ENCODE measurements around the gene FITM1.
A peak's percentile ranks its signal among the peaks of the same experiment; 100 is the strongest.

The FITM1 gene

DNA sequence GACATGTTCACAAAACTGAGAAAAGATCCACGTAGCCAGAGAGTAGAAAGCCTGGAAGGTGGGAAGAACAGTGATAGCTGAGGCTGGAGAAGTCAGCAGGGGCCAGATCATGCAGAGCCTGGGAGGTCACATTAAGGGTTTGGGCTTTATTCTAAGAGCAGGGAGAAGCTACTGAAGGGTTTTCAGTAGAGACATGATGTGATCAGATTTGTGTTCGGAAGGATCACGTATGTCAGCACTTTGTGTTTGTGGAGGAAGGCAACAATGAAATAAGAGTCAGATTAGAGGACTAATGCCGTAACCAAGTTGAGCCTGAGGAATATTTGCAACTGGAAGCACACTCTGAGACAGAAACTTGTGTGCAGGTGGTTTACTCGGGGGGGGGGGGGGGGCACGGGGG is 40.6 kb upstream of the FITM1 start:
- Histone ChIP-seq H3K27ac (ENCODE audit: low read depth, low read length) (no peak overlapping the region), H3K27me3 (ENCODE audit: control insufficient read depth in 1 of 2, insufficient read depth in 2 of 2, low read length in 2 of 2) (no peaks in the 10 kb centered on the region), H3K9me3 (ENCODE audit: control insufficient read depth in 1 of 2, low read length in 2 of 2) (no peaks in the 10 kb centered on the region), H3K4me1 (ENCODE audit: control insufficient read depth in 1 of 2, insufficient read depth in 2 of 2, low read length in 2 of 2) (peaks cover 26 to 31% of the 10 kb centered on the region in 2 donors), H3K4me3 (ENCODE audit: low read depth in 1 of 2, low read length in 2 of 2) (no peak overlapping the region), H3K9ac (ENCODE audit: low read depth in 1 of 2, low read length in 2 of 2) (no peak overlapping the region), H3K36me3 (ENCODE audit: control insufficient read depth in 1 of 2, insufficient read depth in 2 of 2, low read length in 2 of 2) (no peaks in the 10 kb centered on the region)

DNA sequence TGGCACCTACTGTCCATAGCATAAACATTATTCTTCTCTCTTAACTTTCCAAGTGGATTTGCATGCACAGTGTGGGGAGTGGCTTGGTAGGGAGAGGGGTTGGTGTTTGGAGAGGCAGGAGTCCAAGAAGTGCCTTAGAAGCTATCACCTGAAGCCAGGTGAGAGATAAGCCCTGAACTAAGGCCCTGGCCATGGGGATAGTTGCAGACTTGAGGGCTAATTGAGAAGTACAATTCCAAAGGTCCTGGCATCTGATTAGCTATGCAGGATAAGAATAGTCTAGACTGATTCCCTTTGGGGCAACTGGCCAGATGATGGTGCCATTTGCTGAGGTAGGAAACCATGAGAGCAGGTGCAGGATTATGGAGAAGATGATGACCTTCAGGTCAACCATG is 38.4 kb upstream of the FITM1 start:
- no peaks in the 10 kb centered on the region for H3K9me3 ChIP-seq (ENCODE audit: control insufficient read depth in 1 of 2, low read length in 2 of 2)
- H3K9ac ChIP-seq (ENCODE audit: low read depth in 1 of 2, low read length in 2 of 2), result peak overlapping the region in 1 of 2 donors; percentile 22
- H3K4me1 ChIP-seq (ENCODE audit: control insufficient read depth in 1 of 2, insufficient read depth in 2 of 2, low read length in 2 of 2), result peaks cover 38 to 46% of the 10 kb centered on the region in 2 donors
- H3K36me3 ChIP-seq (ENCODE audit: control insufficient read depth in 1 of 2, insufficient read depth in 2 of 2, low read length in 2 of 2), result peaks cover 0 to 8% of the 10 kb centered on the region in 2 donors
- H3K27me3 ChIP-seq (ENCODE audit: control insufficient read depth in 1 of 2, insufficient read depth in 2 of 2, low read length in 2 of 2), result no peaks in the 10 kb centered on the region
- no peak overlapping the region for H3K27ac ChIP-seq (ENCODE audit: low read depth, low read length)
- no peak overlapping the region for H3K4me3 ChIP-seq (ENCODE audit: low read depth in 1 of 2, low read length in 2 of 2)

DNA sequence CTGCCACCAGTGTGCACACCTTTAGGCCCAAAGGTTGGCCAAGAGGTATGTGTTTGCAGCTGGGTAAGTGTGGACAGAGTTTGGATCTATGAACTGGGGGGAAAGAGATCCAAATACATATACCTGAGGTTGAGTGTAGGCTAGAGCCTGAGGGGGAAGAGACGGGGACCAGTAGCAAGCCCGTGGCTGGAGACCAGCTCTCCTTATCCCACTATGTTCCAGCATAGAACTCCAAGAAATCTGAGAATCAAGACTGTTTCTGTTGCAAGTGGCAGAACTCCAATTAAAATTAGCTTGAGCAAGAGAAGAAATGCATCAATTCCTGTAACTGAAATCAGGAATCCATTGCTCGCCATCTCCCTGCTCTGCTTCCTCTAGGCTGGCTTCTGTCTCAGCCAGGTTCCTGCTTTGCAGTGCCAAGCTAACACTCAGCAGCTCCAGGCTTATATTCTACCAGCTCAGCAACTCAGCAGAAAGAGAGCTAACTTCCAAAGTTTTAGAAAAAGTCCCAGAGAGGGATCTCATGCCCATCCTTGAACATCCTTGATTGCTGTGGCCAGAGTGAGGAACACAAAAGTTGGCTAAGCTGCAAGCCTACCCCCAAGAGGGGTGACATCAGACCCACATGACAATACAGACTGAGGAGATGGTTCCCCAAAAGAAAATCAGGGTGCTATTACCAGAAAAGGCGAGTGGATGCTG is 37.8 kb upstream of the FITM1 start:
- peak overlapping the region in 1 of 2 donors; percentile 72 for H3K9ac ChIP-seq (ENCODE audit: low read depth in 1 of 2, low read length in 2 of 2)
- H3K9me3 ChIP-seq (ENCODE audit: control insufficient read depth in 1 of 2, low read length in 2 of 2), result no peaks in the 10 kb centered on the region
- H3K27ac ChIP-seq (ENCODE audit: low read depth, low read length), result no peak overlapping the region
- peaks cover 0 to 8% of the 10 kb centered on the region in 2 donors for H3K36me3 ChIP-seq (ENCODE audit: control insufficient read depth in 1 of 2, insufficient read depth in 2 of 2, low read length in 2 of 2)
- no peaks in the 10 kb centered on the region for H3K27me3 ChIP-seq (ENCODE audit: control insufficient read depth in 1 of 2, insufficient read depth in 2 of 2, low read length in 2 of 2)
- H3K4me1 ChIP-seq (ENCODE audit: control insufficient read depth in 1 of 2, insufficient read depth in 2 of 2, low read length in 2 of 2), result peaks cover 38 to 46% of the 10 kb centered on the region in 2 donors
- peak overlapping the region in 1 of 2 donors; percentile 13 for H3K4me3 ChIP-seq (ENCODE audit: low read depth in 1 of 2, low read length in 2 of 2)

DNA sequence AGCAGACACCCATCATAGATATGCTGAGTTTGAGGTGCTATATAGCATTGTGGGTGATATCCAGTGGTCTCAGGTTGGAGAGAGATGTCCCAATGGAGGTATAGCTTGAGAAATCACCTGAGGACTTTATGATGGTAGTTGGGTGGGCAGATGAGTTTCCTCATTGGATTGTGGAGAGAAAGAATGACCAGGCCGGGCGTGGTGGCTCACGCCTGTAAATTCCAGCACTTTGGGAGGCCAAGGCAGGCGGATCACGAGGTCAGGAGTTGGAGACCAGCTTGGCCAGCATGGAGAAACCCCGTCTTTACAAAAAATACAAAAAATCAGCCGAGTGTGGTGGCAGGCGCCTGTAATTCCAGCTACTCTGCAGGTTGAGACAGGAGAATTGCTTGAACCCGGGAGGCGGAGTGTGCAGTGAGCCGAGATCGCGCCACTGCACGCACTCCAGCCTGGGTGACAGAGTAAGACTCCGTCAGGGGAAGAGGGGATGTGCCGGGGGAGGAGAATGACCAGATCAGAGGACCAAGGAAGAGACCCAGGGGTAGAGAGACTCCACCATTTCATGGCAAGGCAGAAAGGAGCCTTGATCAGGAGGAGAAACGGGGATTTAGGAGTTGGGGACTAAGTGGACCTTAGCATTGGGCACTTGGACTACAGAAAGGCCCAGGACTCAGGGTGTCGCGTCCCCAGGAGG is 37.1 kb upstream of the FITM1 start:
- H3K27me3 ChIP-seq (ENCODE audit: control insufficient read depth in 1 of 2, insufficient read depth in 2 of 2, low read length in 2 of 2), result no peaks in the 10 kb centered on the region
- H3K9me3 ChIP-seq (ENCODE audit: control insufficient read depth in 1 of 2, low read length in 2 of 2), result no peaks in the 10 kb centered on the region
- peaks cover 43 to 48% of the 10 kb centered on the region in 2 donors for H3K4me1 ChIP-seq (ENCODE audit: control insufficient read depth in 1 of 2, insufficient read depth in 2 of 2, low read length in 2 of 2)
- H3K27ac ChIP-seq (ENCODE audit: low read depth, low read length), result peak overlapping the region; percentile 83
- peak overlapping the region; percentile 47 to 72 for H3K9ac ChIP-seq (ENCODE audit: low read depth in 1 of 2, low read length in 2 of 2)
- peaks cover 7 to 14% of the 10 kb centered on the region in 2 donors for H3K36me3 ChIP-seq (ENCODE audit: control insufficient read depth in 1 of 2, insufficient read depth in 2 of 2, low read length in 2 of 2)
- H3K4me3 ChIP-seq (ENCODE audit: low read depth in 1 of 2, low read length in 2 of 2), result peak overlapping the region; percentile 34 to 92

DNA sequence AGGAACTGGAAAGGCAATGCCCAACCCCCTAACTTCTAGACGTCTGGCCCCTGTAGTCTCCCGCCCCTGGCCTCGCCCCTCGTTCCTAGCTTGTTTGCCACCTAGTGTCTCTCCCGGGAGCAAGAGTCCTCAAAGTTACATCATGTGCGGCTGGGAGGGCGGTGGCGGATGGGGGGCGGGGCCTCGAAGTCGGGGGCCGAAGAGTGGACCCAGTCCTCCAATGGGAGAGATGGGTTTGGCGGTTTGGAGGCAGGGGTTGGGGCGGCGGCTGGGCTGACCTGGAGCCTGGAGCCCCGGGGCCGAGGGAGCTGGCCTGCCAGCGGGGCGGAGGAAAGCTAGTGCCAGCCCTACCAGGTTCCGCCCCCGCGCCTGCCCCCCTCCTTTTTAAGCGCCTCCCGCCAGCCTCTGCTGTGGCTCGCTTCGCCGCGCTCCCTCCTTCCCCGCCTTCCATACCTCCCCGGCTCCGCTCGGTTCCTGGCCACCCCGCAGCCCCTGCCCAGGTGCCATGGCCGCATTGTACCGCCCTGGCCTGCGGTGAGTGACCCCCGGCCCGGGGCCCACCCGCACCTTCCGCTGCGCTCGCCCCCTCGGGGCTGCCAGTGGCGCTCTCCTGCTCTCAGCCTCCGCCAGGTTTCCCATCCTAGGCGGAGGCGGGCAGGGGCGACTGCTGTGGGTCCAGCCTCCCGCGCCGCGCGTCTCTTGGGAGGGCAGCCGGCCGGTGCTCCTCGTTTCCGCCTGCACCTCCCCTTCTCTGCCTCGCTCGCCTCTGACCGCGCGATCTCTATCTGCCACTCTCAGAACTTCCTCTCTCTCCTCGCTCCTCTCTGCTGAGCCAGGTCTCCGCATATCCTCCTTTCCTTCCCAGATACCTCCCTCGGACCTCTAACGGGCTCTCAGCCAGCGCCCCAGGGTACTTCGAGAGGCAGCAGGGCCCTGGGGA is 36.3 kb upstream of the FITM1 start, which contains the start of gene PCK2:
PCK2 (plus strand) TSS at position 411 of the 940 bp plus-strand sequence; CDS start at position 506, 95 bp downstream.
- Histone ChIP-seq H3K27me3 (ENCODE audit: control insufficient read depth in 1 of 2, insufficient read depth in 2 of 2, low read length in 2 of 2) (no peaks in the 10 kb centered on the region), H3K27ac (ENCODE audit: low read depth, low read length) (peak within 1 kb of the TSS; percentile 95), H3K4me1 (ENCODE audit: control insufficient read depth in 1 of 2, insufficient read depth in 2 of 2, low read length in 2 of 2) (peaks cover 47 to 48% of the 10 kb centered on the region in 2 donors), H3K36me3 (ENCODE audit: control insufficient read depth in 1 of 2, insufficient read depth in 2 of 2, low read length in 2 of 2) (peaks cover 13 to 21% of the 10 kb centered on the region in 2 donors), H3K9ac (ENCODE audit: low read depth in 1 of 2, low read length in 2 of 2) (peak within 1 kb of the TSS; percentile 96 to 99), H3K9me3 (ENCODE audit: control insufficient read depth in 1 of 2, low read length in 2 of 2) (no peaks in the 10 kb centered on the region), H3K4me3 (ENCODE audit: low read depth in 1 of 2, low read length in 2 of 2) (peak within 1 kb of the TSS; percentile 92 to 93)

DNA sequence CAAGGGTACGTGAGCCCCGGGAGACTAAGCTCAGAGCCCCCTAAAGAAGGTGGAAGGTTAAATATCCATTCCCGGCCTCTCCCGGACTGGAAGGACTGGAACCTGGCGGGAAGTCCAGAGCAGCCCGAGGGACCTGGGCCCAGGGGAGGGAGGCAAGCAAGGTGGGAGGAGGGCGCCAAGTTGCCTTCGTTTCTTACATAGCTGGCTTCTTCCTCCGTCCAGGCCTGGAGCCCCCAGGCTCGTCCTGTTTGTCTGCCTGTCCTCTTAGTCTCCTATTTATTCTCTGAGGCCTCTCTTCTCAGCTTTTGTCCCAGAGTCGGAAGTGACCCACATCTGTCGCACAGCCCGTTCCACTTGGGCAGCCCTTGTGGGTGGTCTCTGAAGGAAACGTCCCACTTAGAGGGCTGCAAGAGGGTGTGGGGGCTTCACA is 35.6 kb upstream of the FITM1 start:
- H3K27me3 ChIP-seq (ENCODE audit: control insufficient read depth in 1 of 2, insufficient read depth in 2 of 2, low read length in 2 of 2), result no peaks in the 10 kb centered on the region
- no peaks in the 10 kb centered on the region for H3K9me3 ChIP-seq (ENCODE audit: control insufficient read depth in 1 of 2, low read length in 2 of 2)
- peak overlapping the region; percentile 96 to 99 for H3K9ac ChIP-seq (ENCODE audit: low read depth in 1 of 2, low read length in 2 of 2)
- peaks cover 19 to 28% of the 10 kb centered on the region in 2 donors for H3K36me3 ChIP-seq (ENCODE audit: control insufficient read depth in 1 of 2, insufficient read depth in 2 of 2, low read length in 2 of 2)
- H3K4me3 ChIP-seq (ENCODE audit: low read depth in 1 of 2, low read length in 2 of 2), result peak overlapping the region; percentile 92 to 93
- H3K27ac ChIP-seq (ENCODE audit: low read depth, low read length), result peak overlapping the region; percentile 95
- peaks cover 48 to 49% of the 10 kb centered on the region in 2 donors for H3K4me1 ChIP-seq (ENCODE audit: control insufficient read depth in 1 of 2, insufficient read depth in 2 of 2, low read length in 2 of 2)

DNA sequence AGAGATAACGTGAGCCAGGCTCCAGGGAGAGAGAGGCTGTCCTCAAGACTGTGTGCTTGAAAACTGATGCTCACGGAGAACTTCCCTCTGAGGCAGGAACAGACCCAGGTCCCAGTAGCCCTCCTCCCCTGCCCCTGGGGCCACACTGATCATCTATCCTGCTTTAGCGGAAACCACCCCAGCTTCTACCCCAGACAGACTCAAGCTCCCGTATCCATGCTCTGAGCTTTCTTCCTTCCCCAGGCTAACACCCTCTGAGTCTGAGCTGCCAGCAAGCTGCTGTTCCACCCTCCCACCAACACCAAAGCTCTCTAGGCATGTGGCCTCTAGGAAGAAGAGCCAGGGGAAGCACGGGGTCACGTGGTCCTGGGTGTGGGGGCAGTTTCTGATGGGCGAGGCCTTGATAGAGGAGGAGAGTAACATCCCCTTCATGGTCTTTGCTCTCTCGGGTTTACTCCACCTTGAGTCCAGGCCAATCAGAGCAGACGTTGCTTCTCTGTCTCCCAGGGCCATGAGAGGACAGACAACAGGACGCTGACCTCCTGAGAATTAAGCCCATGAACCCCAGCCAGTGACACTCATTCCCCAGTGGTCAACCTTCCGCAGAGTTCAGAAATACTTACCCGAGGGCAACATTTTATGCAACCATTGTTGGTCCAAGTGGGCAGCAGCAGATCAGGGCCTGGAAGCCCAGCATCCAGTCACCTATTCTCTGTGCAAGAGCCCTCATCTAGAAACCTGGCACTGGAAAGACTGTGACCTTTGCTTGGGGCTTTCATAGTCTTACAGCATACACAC is 35.0 kb upstream of the FITM1 start:
- H3K9ac ChIP-seq (ENCODE audit: low read depth in 1 of 2, low read length in 2 of 2), result peak overlapping the region; percentile 96 to 99
- peak overlapping the region; percentile 92 to 93 for H3K4me3 ChIP-seq (ENCODE audit: low read depth in 1 of 2, low read length in 2 of 2)
- H3K27ac ChIP-seq (ENCODE audit: low read depth, low read length), result peak overlapping the region; percentile 95
- peaks cover 25 to 33% of the 10 kb centered on the region in 2 donors for H3K36me3 ChIP-seq (ENCODE audit: control insufficient read depth in 1 of 2, insufficient read depth in 2 of 2, low read length in 2 of 2)
- peaks cover 48 to 53% of the 10 kb centered on the region in 2 donors for H3K4me1 ChIP-seq (ENCODE audit: control insufficient read depth in 1 of 2, insufficient read depth in 2 of 2, low read length in 2 of 2)
- H3K9me3 ChIP-seq (ENCODE audit: control insufficient read depth in 1 of 2, low read length in 2 of 2), result no peaks in the 10 kb centered on the region
- no peaks in the 10 kb centered on the region for H3K27me3 ChIP-seq (ENCODE audit: control insufficient read depth in 1 of 2, insufficient read depth in 2 of 2, low read length in 2 of 2)

DNA sequence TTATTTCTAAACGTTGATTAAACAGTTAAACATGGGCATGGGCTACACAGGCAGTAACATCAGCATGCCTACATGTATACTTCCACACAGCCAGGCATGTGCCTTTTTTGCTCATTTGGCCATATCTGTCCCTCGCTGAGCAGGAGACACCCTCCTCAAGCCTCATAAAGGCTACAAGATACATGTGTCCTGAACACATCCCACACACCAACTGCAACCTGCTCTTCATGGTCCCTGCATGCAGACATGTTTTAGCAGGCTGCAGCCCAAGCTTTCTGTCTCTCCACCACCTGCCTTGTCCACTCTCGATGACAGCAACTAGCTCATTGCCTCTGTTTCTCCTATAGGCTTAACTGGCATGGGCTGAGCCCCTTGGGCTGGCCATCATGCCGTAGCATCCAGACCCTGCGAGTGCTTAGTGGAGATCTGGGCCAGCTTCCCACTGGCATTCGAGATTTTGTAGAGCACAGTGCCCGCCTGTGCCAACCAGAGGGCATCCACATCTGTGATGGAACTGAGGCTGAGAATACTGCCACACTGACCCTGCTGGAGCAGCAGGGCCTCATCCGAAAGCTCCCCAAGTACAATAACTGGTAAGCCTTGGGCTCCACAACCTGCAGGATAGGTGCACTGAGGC is 33.8 kb upstream of the FITM1 start:
- Histone ChIP-seq H3K27ac (ENCODE audit: low read depth, low read length) (no peak overlapping the region), H3K9ac (ENCODE audit: low read depth in 1 of 2, low read length in 2 of 2) (peak overlapping the region in 1 of 2 donors; percentile 28), H3K9me3 (ENCODE audit: control insufficient read depth in 1 of 2, low read length in 2 of 2) (no peaks in the 10 kb centered on the region), H3K4me1 (ENCODE audit: control insufficient read depth in 1 of 2, insufficient read depth in 2 of 2, low read length in 2 of 2) (peaks cover 38 to 42% of the 10 kb centered on the region in 2 donors), H3K27me3 (ENCODE audit: control insufficient read depth in 1 of 2, insufficient read depth in 2 of 2, low read length in 2 of 2) (no peaks in the 10 kb centered on the region), H3K36me3 (ENCODE audit: control insufficient read depth in 1 of 2, insufficient read depth in 2 of 2, low read length in 2 of 2) (peaks cover 37 to 44% of the 10 kb centered on the region in 2 donors), H3K4me3 (ENCODE audit: low read depth in 1 of 2, low read length in 2 of 2) (peak overlapping the region; percentile 4 to 5)

Measured in duodenal mucosa (tissue), 2 donors.